MM.1S (cell line): ENCODE measurements around the gene SGCD.

Experiments used
- EZH2 ChIP-seq: fragments of 300-600 bp; sonication (generic); optimal IDR thresholded peaks from 2 replicates; pipeline ENCODE3; 2017; ENCODE audit warnings: low read depth, mild to moderate bottlenecking, antibody characterized with exemption, low read length, mixed read lengths
- TF ChIP-seq, protein P1 (sequence below): fragments of 300-600 bp; sonication (generic); IDR thresholded peaks from 2 replicates; pipeline ENCODE4 v1.5.1; 2016; ENCODE audit warnings: antibody characterized with exemption, low read length, mixed read lengths

DNA sequence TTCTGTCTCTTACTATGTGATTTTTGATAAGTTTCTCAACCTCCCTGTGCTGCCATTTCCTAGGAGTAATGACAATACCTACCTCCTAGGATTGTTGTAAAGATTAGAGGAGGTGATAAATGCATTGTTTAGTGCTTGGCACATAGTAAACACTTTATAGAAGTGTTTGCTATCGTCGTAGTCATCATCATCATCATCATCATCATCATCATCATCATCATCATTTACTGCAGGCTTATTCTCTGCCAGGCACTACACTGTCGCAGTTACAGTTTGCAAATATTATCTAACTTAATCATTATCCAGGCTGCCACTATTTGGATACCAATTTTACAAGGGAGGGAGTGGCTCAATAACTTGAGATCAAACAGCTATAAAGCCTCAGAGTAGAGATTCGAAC is 24.5 kb downstream of the SGCD start:
- TF ChIP-seq, protein P1, sequence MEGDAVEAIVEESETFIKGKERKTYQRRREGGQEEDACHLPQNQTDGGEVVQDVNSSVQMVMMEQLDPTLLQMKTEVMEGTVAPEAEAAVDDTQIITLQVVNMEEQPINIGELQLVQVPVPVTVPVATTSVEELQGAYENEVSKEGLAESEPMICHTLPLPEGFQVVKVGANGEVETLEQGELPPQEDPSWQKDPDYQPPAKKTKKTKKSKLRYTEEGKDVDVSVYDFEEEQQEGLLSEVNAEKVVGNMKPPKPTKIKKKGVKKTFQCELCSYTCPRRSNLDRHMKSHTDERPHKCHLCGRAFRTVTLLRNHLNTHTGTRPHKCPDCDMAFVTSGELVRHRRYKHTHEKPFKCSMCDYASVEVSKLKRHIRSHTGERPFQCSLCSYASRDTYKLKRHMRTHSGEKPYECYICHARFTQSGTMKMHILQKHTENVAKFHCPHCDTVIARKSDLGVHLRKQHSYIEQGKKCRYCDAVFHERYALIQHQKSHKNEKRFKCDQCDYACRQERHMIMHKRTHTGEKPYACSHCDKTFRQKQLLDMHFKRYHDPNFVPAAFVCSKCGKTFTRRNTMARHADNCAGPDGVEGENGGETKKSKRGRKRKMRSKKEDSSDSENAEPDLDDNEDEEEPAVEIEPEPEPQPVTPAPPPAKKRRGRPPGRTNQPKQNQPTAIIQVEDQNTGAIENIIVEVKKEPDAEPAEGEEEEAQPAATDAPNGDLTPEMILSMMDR, result no peak
- TF ChIP-seq EZH2, result no peak
